WTC11 (cell line): Measurements from ENCODE around the gene SEMA4D. TPM values are rescaled to one million over a fixed set of nuclear protein-coding genes. Genes with fewer than 3 reads are reported as not detected.

Experiments
- ATAC-seq: fragments of 200-7000 bp; cut with Tn5 transposase; 2 replicates; pipeline ENCODE4 v1.10.0; 2021; ENCODE audit warnings: mild to moderate bottlenecking, moderate library complexity
- CTCF ChIA-PET: fragments of 300-600 bp; sonication (Branson Sonifier 250); formaldehyde crosslinking; loops from one replicate; lab custom pipeline; 2021; ENCODE audit warnings: antibody characterized with exemption; lab: Charles Lee
- POLR2A ChIA-PET: fragments of 350-600 bp; sonication (Branson Sonifier 250); formaldehyde crosslinking; loops from one replicate; lab custom pipeline; 2021; ENCODE audit warnings: antibody characterized with exemption; lab: Charles Lee
- DNase-seq: peaks from one replicate; pipeline ENCODE4 v3.0.0; 2021; ENCODE audit warnings: low spot score
- H3K27ac Mint-ChIP-seq: 2 replicates; pipeline ENCODE4 v1.8.0; 2021; ENCODE audit warnings: mixed read lengths
- H3K27me3 Mint-ChIP-seq: 2 replicates; pipeline ENCODE4 v1.8.0; 2021; ENCODE audit warnings: low read depth, mild to moderate bottlenecking, moderate library complexity, mixed read lengths
- H3K36me3 Mint-ChIP-seq: 2 replicates; pipeline ENCODE4 v1.8.0; 2021; ENCODE audit warnings: mixed read lengths
- H3K4me1 Mint-ChIP-seq: 2 replicates; pipeline ENCODE4 v1.8.0; 2022; ENCODE audit warnings: mixed read lengths
- H3K4me3 Mint-ChIP-seq: 2 replicates; pipeline ENCODE4 v1.8.0; 2021; ENCODE audit warnings: mild to moderate bottlenecking, moderate library complexity, mixed read lengths
- H3K9me3 Mint-ChIP-seq: 2 replicates; pipeline ENCODE4 v1.8.0; 2021; ENCODE audit warnings: mixed read lengths
- AFF4 ChIP-seq: sonication (generic); formaldehyde crosslinking; IDR thresholded peaks from 2 replicates; pipeline ENCODE4 v1.8.1; 2023; ENCODE audit warnings: mild to moderate bottlenecking, missing genetic modification reagents, borderline replicate concordance
- AR ChIP-seq: fragments of 250-450 bp; sonication (Bioruptor Pico); IDR thresholded peaks from 2 replicates; pipeline ENCODE4 v1.9.0; 2021; ENCODE audit warnings: mild to moderate bottlenecking
- CREB1 ChIP-seq: sonication (generic); formaldehyde crosslinking; IDR thresholded peaks from 2 replicates; pipeline ENCODE4 v1.8.0; 2023; ENCODE audit warnings: mild to moderate bottlenecking, missing genetic modification reagents
- ESRRA ChIP-seq: sonication (generic); formaldehyde crosslinking; IDR thresholded peaks from 2 replicates; pipeline ENCODE4 v1.8.1; 2022; ENCODE audit warnings: mild to moderate bottlenecking, missing genetic modification reagents, borderline replicate concordance
- ETV6 ChIP-seq: sonication (generic); formaldehyde crosslinking; IDR thresholded peaks from 2 replicates; pipeline ENCODE4 v1.8.1; 2022; ENCODE audit warnings: mild to moderate bottlenecking, missing genetic modification reagents
- FOXK1 ChIP-seq: sonication (generic); formaldehyde crosslinking; IDR thresholded peaks from 2 replicates; pipeline ENCODE4 v1.8.0; 2022; ENCODE audit warnings: mild to moderate bottlenecking, moderate library complexity, missing genetic modification reagents
- FOXP4 ChIP-seq: sonication (generic); formaldehyde crosslinking; IDR thresholded peaks from 2 replicates; pipeline ENCODE4 v1.8.0; 2022; ENCODE audit warnings: mild to moderate bottlenecking, missing genetic modification reagents
- HMGA2 ChIP-seq: fragments of 250-450 bp; sonication (Bioruptor Pico); IDR thresholded peaks from 2 replicates; pipeline ENCODE4 v1.4.0; 2021; ENCODE audit warnings: mild to moderate bottlenecking, moderate library complexity
- JUN ChIP-seq: sonication (generic); formaldehyde crosslinking; IDR thresholded peaks from 2 replicates; pipeline ENCODE4 v1.8.0; 2023; ENCODE audit warnings: mild to moderate bottlenecking, missing genetic modification reagents
- MXD4 ChIP-seq: fragments of 250-450 bp; sonication (Bioruptor Pico); IDR thresholded peaks from 2 replicates; pipeline ENCODE4 v1.8.0; 2021; ENCODE audit warnings: mild to moderate bottlenecking, moderate library complexity, borderline replicate concordance
- NR2C2 ChIP-seq: sonication (generic); formaldehyde crosslinking; IDR thresholded peaks from 2 replicates; pipeline ENCODE4 v1.8.0; 2022; ENCODE audit warnings: mild to moderate bottlenecking, missing genetic modification reagents
- NR3C1 ChIP-seq: sonication (generic); formaldehyde crosslinking; conservative IDR thresholded peaks from 2 replicates; pipeline ENCODE4 v1.8.1; 2023; ENCODE audit warnings: low read depth, mild to moderate bottlenecking, missing genetic modification reagents
- SMAD4 ChIP-seq: sonication (generic); formaldehyde crosslinking; IDR thresholded peaks from 2 replicates; pipeline ENCODE4 v1.8.0; 2022; ENCODE audit warnings: mild to moderate bottlenecking, missing genetic modification reagents
- SOX15 ChIP-seq: fragments of 250-450 bp; sonication (Bioruptor Pico); IDR thresholded peaks from 2 replicates; pipeline ENCODE4 v1.9.0; 2021; ENCODE audit warnings: mild to moderate bottlenecking
- ZNF121 ChIP-seq: sonication (generic); formaldehyde crosslinking; IDR thresholded peaks from 2 replicates; pipeline ENCODE4 v1.8.0; 2023; ENCODE audit warnings: missing genetic modification reagents
- ZNF219 ChIP-seq: sonication (generic); formaldehyde crosslinking; IDR thresholded peaks from 2 replicates; pipeline ENCODE4 v1.8.0; 2023; ENCODE audit warnings: missing genetic modification reagents, mild to moderate bottlenecking, borderline replicate concordance
- ZNF232 ChIP-seq: sonication (generic); formaldehyde crosslinking; IDR thresholded peaks from 2 replicates; pipeline ENCODE4 v1.8.0; 2022; ENCODE audit warnings: mild to moderate bottlenecking, missing genetic modification reagents
- ZNF317 ChIP-seq: sonication (generic); formaldehyde crosslinking; IDR thresholded peaks from 2 replicates; pipeline ENCODE4 v1.8.1; 2023; ENCODE audit warnings: low read depth, mild to moderate bottlenecking, moderate library complexity, missing genetic modification reagents, borderline replicate concordance
- ZNF532 ChIP-seq: fragments of 250-450 bp; sonication (Bioruptor Pico); IDR thresholded peaks from 2 replicates; pipeline ENCODE4 v1.9.0; 2021; ENCODE audit warnings: mild to moderate bottlenecking, borderline replicate concordance
- ZSCAN18 ChIP-seq: fragments of 250-450 bp; sonication (Bioruptor Pico); IDR thresholded peaks from 2 replicates; pipeline ENCODE4 v2.1.2; 2022; ENCODE audit warnings: mild to moderate bottlenecking, moderate library complexity
- total RNA-seq: library from RNA; stranded (reverse); gene quantifications from 3 replicates; pipeline ENCODE4 v1.2.3, GENCODE V29; 2021

Gene SEMA4D
- total RNA-seq, 1 experiment from 2014 or later = 67.8 TPM

- Mint-ChIP-seq H3K4me3 (no peak overlapping the region), H3K27ac (no peak overlapping the region), H3K9me3 (no peaks in the 10 kb centered on the region), H3K36me3 (peaks cover 61% of the 10 kb centered on the region), H3K27me3 (no peaks in the 10 kb centered on the region), H3K4me1 (no peaks in the 10 kb centered on the region)
- CTCF ChIA-PET = interaction anchor here (0.6 to 1.1 kb wide), 2 partner anchors 187 to 194 kb away, joined by 3 read pairs; no protein-coding TSS in a partner anchor
- ATAC-seq (no peak), DNase-seq (no peak)
- POLR2A ChIA-PET = no interaction called here
- TF ChIP-seq AR (CRISPR knock-in tag) = no peak
- no peak for TF ChIP-seq ESRRA
- no peak for TF ChIP-seq ZNF121
- TF ChIP-seq NR2C2 (CRISPR knock-in tag) = no peak
- TF ChIP-seq JUN (CRISPR knock-in tag) = no peak
- no peak for TF ChIP-seq CREB1 (CRISPR knock-in tag)
- TF ChIP-seq AFF4 (CRISPR knock-in tag) = no peak
- TF ChIP-seq SOX15 = no peak
- no peak for TF ChIP-seq ZNF532 (CRISPR knock-in tag)
- TF ChIP-seq ZNF232 (CRISPR knock-in tag) = no peak
- TF ChIP-seq FOXP4 (CRISPR knock-in tag) = no peak
- TF ChIP-seq HMGA2 (CRISPR knock-in tag) = no peak
- TF ChIP-seq ETV6 = no peak
- no peak for TF ChIP-seq ZNF317
- TF ChIP-seq NR3C1 (CRISPR knock-in tag) = no peak
- no peak for TF ChIP-seq ZNF219
- no peak for TF ChIP-seq FOXK1
- no peak for TF ChIP-seq SMAD4 (CRISPR knock-in tag)
- no peak for TF ChIP-seq MXD4 (CRISPR knock-in tag)
- no peak for TF ChIP-seq ZSCAN18 (CRISPR knock-in tag)
- TF ChIP-seq, all 79 proteins: peak for 0
These were observed 99.3 kb downstream of the SEMA4D start for GRCh38 chr9:89398621-89399020.
